Osteoblast (primary cell): ENCODE data around the gene DUS2. TPM values are rescaled to one million over a fixed set of nuclear protein-coding genes. Genes with fewer than 3 reads are reported as not detected.
"Not testable (repeated sequence)": the region's sequence is repeated elsewhere in the genome, so short reads cannot be mapped to it uniquely, and the experiment has no call there.

Source experiments
- DNase-seq: peaks from one replicate; pipeline ENCODE4 v3.0.0; 2011; ENCODE audit warnings: low spot score, mixed read lengths; ENCODE audit not compliant: insufficient read length; ENCODE audit errors: missing footprints
- H2AFZ ChIP-seq: 2 replicates; pipeline ENCODE4 v1.6.0; 2011; ENCODE audit warnings: mild to moderate bottlenecking, low read length
- H3K27ac ChIP-seq: 2 replicates; pipeline ENCODE4 v1.5.1; 2011; ENCODE audit warnings: mild to moderate bottlenecking, low read depth, low read length, moderate library complexity
- H3K27me3 ChIP-seq: 2 replicates; pipeline ENCODE4 v1.6.0; 2012; ENCODE audit warnings: mild to moderate bottlenecking, control low read depth, inconsistent platforms, low read length, moderate library complexity; ENCODE audit not compliant: insufficient read depth
- H3K36me3 ChIP-seq: 2 replicates; pipeline ENCODE4 v1.5.1; 2011; ENCODE audit warnings: mild to moderate bottlenecking, low read length, control low read depth, moderate library complexity; ENCODE audit not compliant: insufficient read depth
- H3K4me1 ChIP-seq: 2 replicates; pipeline ENCODE4 v1.5.1; 2011; ENCODE audit warnings: mild to moderate bottlenecking, low read length, control low read depth, moderate library complexity; ENCODE audit not compliant: insufficient read depth
- H3K4me2 ChIP-seq: 2 replicates; pipeline ENCODE4 v1.6.0; 2011; ENCODE audit warnings: mild to moderate bottlenecking, low read length; ENCODE audit not compliant: insufficient read depth
- H3K4me3 ChIP-seq: fragments of 200-600 bp; sonication (generic); 3 replicates; pipeline ENCODE4 v1.5.1; 2012; ENCODE audit warnings: mild to moderate bottlenecking, low read length, inconsistent platforms; ENCODE audit not compliant: insufficient read depth
- H3K79me2 ChIP-seq: 2 replicates; pipeline ENCODE4 v1.6.0; 2012; ENCODE audit warnings: mild to moderate bottlenecking, low read length, control low read depth, inconsistent platforms; ENCODE audit not compliant: insufficient read depth
- H3K9me3 ChIP-seq: 2 replicates; pipeline ENCODE4 v1.5.1; 2011; ENCODE audit warnings: low read depth, low read length, control low read depth
- H4K20me1 ChIP-seq: 2 replicates; pipeline ENCODE4 v1.6.0; 2012; ENCODE audit warnings: mild to moderate bottlenecking, low read length, control low read depth; ENCODE audit not compliant: insufficient read depth
- total RNA-seq: library from RNA; depleted of rRNA; stranded (reverse); fragments of >200 nt; gene quantifications from 2 replicates; pipeline ENCODE4 v1.2.3, GENCODE V29; 2012
- TF ChIP-seq, protein P1 (sequence below): IDR thresholded peaks from 2 replicates; pipeline ENCODE4 v1.5.1; 2011; ENCODE audit warnings: mild to moderate bottlenecking, low read depth, low read length, moderate library complexity; ENCODE audit errors: extremely low read depth

The DUS2 gene
- total RNA-seq, 1 donor = 8.7 TPM

DNA sequence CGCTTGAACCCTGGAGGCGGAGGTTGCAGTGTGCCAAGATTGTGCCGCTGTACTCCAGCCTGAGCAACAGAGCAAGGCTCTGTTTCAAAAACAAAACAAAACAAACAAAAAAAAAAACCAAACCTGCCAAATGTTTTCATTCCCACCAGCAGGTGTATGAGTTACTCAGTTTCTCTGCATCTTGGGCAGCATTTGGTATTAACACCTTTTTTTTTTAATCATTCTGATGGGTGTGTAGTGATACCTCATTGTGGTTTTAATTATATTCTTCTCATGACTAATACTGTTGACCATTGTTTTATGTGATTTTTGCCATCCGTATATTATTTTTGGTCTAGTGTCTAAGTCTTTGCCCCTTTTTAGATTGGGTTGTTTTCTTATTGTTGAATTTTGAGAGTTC is 77.4 kb downstream of the DUS2 start:
- no peak for DNase-seq
- Histone ChIP-seq H3K79me2 (peaks cover 96% of the 10 kb centered on the region), H3K9me3 (no peaks in the 10 kb centered on the region), H2AFZ (no peak overlapping the region), H3K4me2 (no peak overlapping the region), H3K4me1 (no peaks in the 10 kb centered on the region), H3K36me3 (no peaks in the 10 kb centered on the region), H3K4me3 (no peak overlapping the region), H3K27me3 (no peaks in the 10 kb centered on the region), H3K27ac (no peak overlapping the region), H4K20me1 (peaks cover 19% of the 10 kb centered on the region)
- TF ChIP-seq, protein P1, sequence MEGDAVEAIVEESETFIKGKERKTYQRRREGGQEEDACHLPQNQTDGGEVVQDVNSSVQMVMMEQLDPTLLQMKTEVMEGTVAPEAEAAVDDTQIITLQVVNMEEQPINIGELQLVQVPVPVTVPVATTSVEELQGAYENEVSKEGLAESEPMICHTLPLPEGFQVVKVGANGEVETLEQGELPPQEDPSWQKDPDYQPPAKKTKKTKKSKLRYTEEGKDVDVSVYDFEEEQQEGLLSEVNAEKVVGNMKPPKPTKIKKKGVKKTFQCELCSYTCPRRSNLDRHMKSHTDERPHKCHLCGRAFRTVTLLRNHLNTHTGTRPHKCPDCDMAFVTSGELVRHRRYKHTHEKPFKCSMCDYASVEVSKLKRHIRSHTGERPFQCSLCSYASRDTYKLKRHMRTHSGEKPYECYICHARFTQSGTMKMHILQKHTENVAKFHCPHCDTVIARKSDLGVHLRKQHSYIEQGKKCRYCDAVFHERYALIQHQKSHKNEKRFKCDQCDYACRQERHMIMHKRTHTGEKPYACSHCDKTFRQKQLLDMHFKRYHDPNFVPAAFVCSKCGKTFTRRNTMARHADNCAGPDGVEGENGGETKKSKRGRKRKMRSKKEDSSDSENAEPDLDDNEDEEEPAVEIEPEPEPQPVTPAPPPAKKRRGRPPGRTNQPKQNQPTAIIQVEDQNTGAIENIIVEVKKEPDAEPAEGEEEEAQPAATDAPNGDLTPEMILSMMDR = no peak

DNA sequence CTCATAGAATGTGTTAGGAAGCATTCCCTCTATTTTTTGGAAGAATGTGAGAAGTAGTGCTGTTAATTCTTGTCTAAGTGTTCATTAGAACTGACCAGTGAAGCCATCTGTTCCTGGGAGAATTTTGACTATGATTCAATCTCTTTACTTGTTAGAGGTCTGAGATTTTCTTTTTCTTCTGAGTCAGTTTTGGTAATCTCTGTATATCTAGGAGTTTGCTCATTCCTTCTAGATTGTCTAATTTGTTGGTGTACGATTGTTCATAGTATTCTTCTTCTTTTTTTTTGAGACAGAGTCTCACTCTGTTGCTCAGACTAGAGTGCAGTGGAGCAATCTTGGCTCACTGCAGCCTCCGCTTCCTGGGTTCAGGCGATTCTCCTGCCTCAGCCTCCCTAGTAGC is 82.5 kb downstream of the DUS2 start:
- DNase-seq = no peak
- TF ChIP-seq, protein P1 = no peak

DNA sequence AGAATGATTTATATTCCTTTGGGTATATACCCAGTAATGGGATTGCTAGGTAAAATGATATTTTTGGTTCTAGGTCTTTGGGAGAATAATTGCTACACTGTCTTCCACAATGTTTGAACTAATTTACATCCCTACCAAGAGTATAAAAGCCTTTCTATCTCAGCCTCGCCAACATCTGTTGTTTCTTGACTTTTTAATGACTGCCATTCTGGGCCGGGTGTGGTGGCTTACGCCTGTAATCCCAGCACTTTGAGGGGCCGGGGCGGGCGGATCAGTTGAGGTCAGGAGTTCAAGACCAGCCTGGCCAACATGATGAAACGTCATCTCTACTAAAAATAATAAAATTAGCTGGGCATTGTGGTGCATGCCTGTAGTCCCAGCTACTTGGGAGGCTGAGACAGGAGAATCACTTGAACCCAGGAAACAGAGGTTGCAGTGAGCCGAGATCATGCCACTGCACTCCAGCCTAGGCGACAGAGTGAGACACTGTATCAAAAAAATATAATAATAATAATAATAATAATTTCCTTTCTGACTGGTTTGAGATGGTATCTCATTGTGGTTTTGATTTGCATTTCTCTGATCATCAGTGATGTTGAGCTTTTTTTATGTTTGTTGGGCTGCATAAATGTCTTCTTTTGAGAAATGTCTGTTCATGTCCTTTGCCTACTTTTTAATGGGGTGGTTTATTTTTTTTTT is 84.3 kb downstream of the DUS2 start:
- not testable (repeated sequence) for H2AFZ ChIP-seq, H3K9me3 ChIP-seq, H3K36me3 ChIP-seq, DNase-seq, H3K4me2 ChIP-seq, H3K27ac ChIP-seq, H3K27me3 ChIP-seq, H3K4me1 ChIP-seq, H3K4me3 ChIP-seq
- peaks cover 87% of the 10 kb centered on the region for H3K79me2 ChIP-seq
- peaks cover 32% of the 10 kb centered on the region for H4K20me1 ChIP-seq

More for the DNA sequence above, 82.5 kb downstream of the DUS2 start:
- no peaks in the 10 kb centered on the region for H3K27me3 ChIP-seq
- H4K20me1 ChIP-seq = peaks cover 25% of the 10 kb centered on the region
- no peaks in the 10 kb centered on the region for H3K4me1 ChIP-seq
- peaks cover 88% of the 10 kb centered on the region for H3K79me2 ChIP-seq
- no peak overlapping the region for H2AFZ ChIP-seq
- H3K4me2 ChIP-seq = no peak overlapping the region
- H3K9me3 ChIP-seq = no peaks in the 10 kb centered on the region
- H3K36me3 ChIP-seq = no peaks in the 10 kb centered on the region
- no peak overlapping the region for H3K27ac ChIP-seq
- H3K4me3 ChIP-seq = no peak overlapping the region

DNA sequence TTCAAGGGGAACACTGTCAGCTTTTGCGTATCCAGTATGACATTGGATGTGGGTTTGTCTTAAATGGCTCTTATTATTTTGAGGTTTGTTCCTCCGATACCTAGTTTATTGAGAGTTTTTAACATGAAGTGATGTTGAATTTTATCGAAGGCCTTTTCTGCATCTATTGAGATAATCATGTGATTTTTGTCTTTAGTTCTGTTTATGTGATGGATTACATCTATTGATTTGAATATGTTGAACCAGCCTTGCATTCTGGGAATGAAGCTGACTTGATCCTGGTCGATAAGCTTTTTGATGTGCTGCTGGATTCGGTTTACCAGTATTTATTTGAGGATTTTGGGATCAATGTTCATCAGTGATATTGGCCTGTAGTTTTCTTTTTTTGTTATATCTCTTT is 86.1 kb downstream of the DUS2 start:
- not testable (repeated sequence) for DNase-seq, H3K27ac ChIP-seq, H3K9me3 ChIP-seq, H3K4me2 ChIP-seq, H2AFZ ChIP-seq, H3K27me3 ChIP-seq, H3K36me3 ChIP-seq, H3K4me3 ChIP-seq, H3K4me1 ChIP-seq
- H4K20me1 ChIP-seq = peaks cover 35% of the 10 kb centered on the region
- peaks cover 86% of the 10 kb centered on the region for H3K79me2 ChIP-seq

DNA sequence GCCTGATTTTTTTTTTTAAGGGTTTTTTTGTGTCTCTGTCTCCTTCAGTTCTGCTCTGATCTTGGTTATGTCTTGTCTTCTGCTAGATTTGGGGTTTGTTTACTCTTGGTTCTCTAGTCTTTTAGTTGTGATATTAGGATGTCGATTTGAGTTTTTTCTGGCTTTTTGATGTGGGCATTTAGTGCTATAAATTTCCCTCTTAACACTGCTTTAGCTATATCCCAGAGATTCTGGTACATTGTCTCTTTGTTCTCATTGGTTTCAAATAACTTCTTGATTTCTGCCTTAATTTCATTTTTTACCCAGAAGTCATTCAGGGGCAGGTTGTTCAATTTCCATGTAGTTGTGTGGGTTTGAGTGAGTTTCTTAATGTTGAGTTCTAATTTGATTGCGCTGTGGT is 87.5 kb downstream of the DUS2 start:
- not testable (repeated sequence) for H3K36me3 ChIP-seq, H3K27ac ChIP-seq, H3K4me1 ChIP-seq, DNase-seq, H3K4me2 ChIP-seq, H3K27me3 ChIP-seq, H3K9me3 ChIP-seq, H2AFZ ChIP-seq, H3K4me3 ChIP-seq
- peaks cover 87% of the 10 kb centered on the region for H3K79me2 ChIP-seq
- H4K20me1 ChIP-seq = peaks cover 39% of the 10 kb centered on the region
